ENCODE data around the gene CUL1.

DNA sequence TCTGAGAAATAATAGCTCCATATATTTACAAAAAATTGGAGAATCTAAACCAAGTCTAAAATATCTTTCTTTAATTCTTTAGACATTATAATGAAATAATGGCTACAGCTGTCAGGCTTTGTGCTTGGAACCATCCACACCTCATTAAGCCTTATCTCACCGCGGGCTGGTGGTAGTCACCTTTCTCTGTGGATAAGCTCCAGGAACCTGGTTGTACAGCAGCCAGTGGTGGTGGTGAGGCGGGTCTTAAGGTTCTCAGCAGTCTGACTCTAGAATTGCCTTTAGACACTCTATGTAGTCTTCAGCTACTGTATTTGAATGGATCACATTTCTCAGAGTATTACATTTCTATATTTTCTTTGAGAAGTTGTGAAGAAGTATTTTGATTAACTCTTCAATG, 34.2 kb downstream of the CUL1 start:
- TF ChIP-seq, protein P1, sequence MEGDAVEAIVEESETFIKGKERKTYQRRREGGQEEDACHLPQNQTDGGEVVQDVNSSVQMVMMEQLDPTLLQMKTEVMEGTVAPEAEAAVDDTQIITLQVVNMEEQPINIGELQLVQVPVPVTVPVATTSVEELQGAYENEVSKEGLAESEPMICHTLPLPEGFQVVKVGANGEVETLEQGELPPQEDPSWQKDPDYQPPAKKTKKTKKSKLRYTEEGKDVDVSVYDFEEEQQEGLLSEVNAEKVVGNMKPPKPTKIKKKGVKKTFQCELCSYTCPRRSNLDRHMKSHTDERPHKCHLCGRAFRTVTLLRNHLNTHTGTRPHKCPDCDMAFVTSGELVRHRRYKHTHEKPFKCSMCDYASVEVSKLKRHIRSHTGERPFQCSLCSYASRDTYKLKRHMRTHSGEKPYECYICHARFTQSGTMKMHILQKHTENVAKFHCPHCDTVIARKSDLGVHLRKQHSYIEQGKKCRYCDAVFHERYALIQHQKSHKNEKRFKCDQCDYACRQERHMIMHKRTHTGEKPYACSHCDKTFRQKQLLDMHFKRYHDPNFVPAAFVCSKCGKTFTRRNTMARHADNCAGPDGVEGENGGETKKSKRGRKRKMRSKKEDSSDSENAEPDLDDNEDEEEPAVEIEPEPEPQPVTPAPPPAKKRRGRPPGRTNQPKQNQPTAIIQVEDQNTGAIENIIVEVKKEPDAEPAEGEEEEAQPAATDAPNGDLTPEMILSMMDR (conservative IDR thresholded peaks at IDR 0.05; ENCODE audit: low read length), result no peak
- TF ChIP-seq EZH2phosphoT487 (IDR thresholded peaks at IDR 0.05; ENCODE audit: borderline replicate concordance, low read depth, low read length), result no peak

Data from OCI-LY7 (cell line).